DND-41 (cell line): Measurements from ENCODE around the gene NOL3.

ENCODE experiments used
- ATAC-seq: fragments of 200-7000 bp; cut with Tn5 transposase; 3 replicates; pipeline ENCODE4 v1.9.1; 2021; ENCODE audit warnings: low read depth; ENCODE audit not compliant: insufficient read depth
- DNase-seq: peaks from one replicate; pipeline ENCODE4 v3.0.0-alpha.2; 2020
- H2AFZ ChIP-seq: 2 replicates; pipeline ENCODE4 v1.6.0; 2012; ENCODE audit warnings: low read depth, low read length
- H3K27ac ChIP-seq: 2 replicates; pipeline ENCODE4 v1.5.1; 2012; ENCODE audit warnings: low read length, inconsistent platforms
- H3K27me3 ChIP-seq: fragments of 200-600 bp; sonication (generic); 2 replicates; pipeline ENCODE4 v1.6.0; 2012; ENCODE audit warnings: low read length, mild to moderate bottlenecking, inconsistent platforms; ENCODE audit not compliant: insufficient read depth, poor library complexity
- H3K36me3 ChIP-seq: 2 replicates; pipeline ENCODE4 v1.5.1; 2012; ENCODE audit warnings: low read length, inconsistent platforms; ENCODE audit not compliant: insufficient read depth
- H3K4me1 ChIP-seq: 2 replicates; pipeline ENCODE4 v1.5.1; 2012; ENCODE audit warnings: mild to moderate bottlenecking, low read length; ENCODE audit not compliant: insufficient read depth
- H3K4me2 ChIP-seq: 2 replicates; pipeline ENCODE4 v1.6.0; 2012; ENCODE audit warnings: mild to moderate bottlenecking, moderate library complexity, low read length, inconsistent platforms; ENCODE audit not compliant: insufficient read depth
- H3K4me3 ChIP-seq, 2 experiments: fragments of 200-600 bp in 1 of 2; shearing (Covaris generic) in 1 of 2; 2 replicates each; pipeline ENCODE4 v1.5.1; 2012 to 2016; ENCODE audit warnings: inconsistent platforms in 2 of 2, low read length in 2 of 2, mild to moderate bottlenecking in 2 of 2, low read depth in 1 of 2, moderate library complexity in 1 of 2
- H3K79me2 ChIP-seq: 2 replicates; pipeline ENCODE4 v1.6.0; 2012; ENCODE audit warnings: low read length, inconsistent platforms; ENCODE audit not compliant: insufficient read depth
- H3K9ac ChIP-seq: 2 replicates; pipeline ENCODE4 v1.6.0; 2012; ENCODE audit warnings: low read depth, mild to moderate bottlenecking, inconsistent platforms, low read length, moderate library complexity
- H3K9me3 ChIP-seq: 2 replicates; pipeline ENCODE4 v1.5.1; 2012; ENCODE audit warnings: low read length, moderate library complexity, mild to moderate bottlenecking, inconsistent platforms; ENCODE audit not compliant: insufficient read depth, severe bottlenecking
- H4K20me1 ChIP-seq: 2 replicates; pipeline ENCODE4 v1.6.0; 2012; ENCODE audit warnings: low read length; ENCODE audit not compliant: insufficient read depth
- CTCF ChIP-seq: IDR thresholded peaks from 2 replicates; pipeline ENCODE4 v1.5.1; 2012; ENCODE audit warnings: borderline replicate concordance, low read length, moderate library complexity, mild to moderate bottlenecking; ENCODE audit not compliant: poor library complexity, severe bottlenecking; ENCODE audit errors: extremely low read depth
- EZH2 ChIP-seq: IDR thresholded peaks from 3 replicates; pipeline ENCODE4 v1.6.1; 2012; ENCODE audit warnings: borderline replicate concordance, low read depth, mild to moderate bottlenecking, moderate library complexity, low read length, inconsistent platforms; ENCODE audit not compliant: severe bottlenecking

Gene NOL3

GRCh38 chr16:67167588-67167987 lies 2.8 kb upstream of the NOL3 start:
- no peaks in the 10 kb centered on the region for H3K36me3 ChIP-seq
- no peak for TF ChIP-seq CTCF
- no peak for TF ChIP-seq EZH2
- no peak overlapping the region for H2AFZ ChIP-seq
- no peak overlapping the region for H3K27ac ChIP-seq
- no peak overlapping the region for H3K4me3 ChIP-seq
- no peaks in the 10 kb centered on the region for H3K9me3 ChIP-seq
- no peaks in the 10 kb centered on the region for H3K27me3 ChIP-seq
- H3K9ac ChIP-seq = no peak overlapping the region
- H3K4me1 ChIP-seq = peaks cover 21% of the 10 kb centered on the region
- DNase-seq (no peak), ATAC-seq (no peak)
- H3K4me2 ChIP-seq = no peak overlapping the region
- peaks cover 6% of the 10 kb centered on the region for H4K20me1 ChIP-seq
- no peaks in the 10 kb centered on the region for H3K79me2 ChIP-seq

- ATAC-seq (no peak), DNase-seq (no peak)
- H3K9ac ChIP-seq = peak overlapping the region; percentile 45; the same call in 1 of the 2 replicates
- no peak for TF ChIP-seq CTCF
- TF ChIP-seq EZH2 = no peak
- H2AFZ ChIP-seq = no peak overlapping the region
- peaks cover 23% of the 10 kb centered on the region for H3K4me1 ChIP-seq
- H3K27ac ChIP-seq = no peak overlapping the region
- H3K4me3 ChIP-seq = no peak overlapping the region; a peak in 1 of 4 replicates
- H3K36me3 ChIP-seq = no peaks in the 10 kb centered on the region
- H3K27me3 ChIP-seq = peaks cover under 1% of the 10 kb centered on the region
- H3K4me2 ChIP-seq = peak overlapping the region; percentile 63
- H3K79me2 ChIP-seq = no peaks in the 10 kb centered on the region
- peaks cover 10% of the 10 kb centered on the region for H4K20me1 ChIP-seq
- H3K9me3 ChIP-seq = no peaks in the 10 kb centered on the region
Observed at GRCh38 chr16:67169011-67169451, 1.3 kb upstream of the NOL3 start.

- peak overlapping the region in 1 of 2 experiments; percentile 50; a peak in 2 of 4 replicates for H3K4me3 ChIP-seq
Observed at GRCh38 chr16:67169642-67170167, 633 bp upstream of the NOL3 start.

More at GRCh38 chr16:67169642-67170167, 633 bp upstream of the NOL3 start:
- peaks cover 3% of the 10 kb centered on the region for H3K27me3 ChIP-seq
- ATAC-seq (peak; percentile 23; the same call in 2 of the 3 replicates), DNase-seq (peak; percentile 49)
- H4K20me1 ChIP-seq = peaks cover 10% of the 10 kb centered on the region
- peak overlapping the region; percentile 45 for H3K9ac ChIP-seq
- peak overlapping the region; percentile 63 for H3K4me2 ChIP-seq
- H3K79me2 ChIP-seq = no peaks in the 10 kb centered on the region
- no peak overlapping the region for H3K27ac ChIP-seq
- no peak for TF ChIP-seq EZH2
- TF ChIP-seq CTCF = peak; percentile 49
- no peaks in the 10 kb centered on the region for H3K36me3 ChIP-seq
- no peaks in the 10 kb centered on the region for H3K9me3 ChIP-seq
- H3K4me1 ChIP-seq = peaks cover 29% of the 10 kb centered on the region
- H2AFZ ChIP-seq = peak overlapping the region; percentile 40
